K562 (cell line): ENCODE results near the gene SORBS2. TPM values are rescaled to one million over a fixed set of nuclear protein-coding genes. Genes with fewer than 3 reads are reported as not detected.

Experiments used
- ATAC-seq: fragments of 200-7000 bp; cut with Tn5 transposase; 3 replicates; pipeline ENCODE4 v1.9.1; 2020; ENCODE audit warnings: moderate library complexity
- BruUV-seq: library from RNA; stranded (reverse); fragments of 400-500 nt; replicated peaks from 2 replicates; lab custom pipeline; 2021; lab: Mats Ljungman, UMichigan
- CTCF ChIA-PET: fragments of 300-600 bp; formaldehyde crosslinking; extraction: SDS; loops from one replicate; lab custom pipeline; 2021; ENCODE audit warnings: low intra/inter-chr PET ratio; lab: Yijun Ruan, JAX
- POLR2A ChIA-PET: fragments of 300-600, 350-650 bp; sonication (Branson Sonifier 250); formaldehyde crosslinking; extraction: SDS; loops from one replicate; lab custom pipeline; 2021; ENCODE audit warnings: antibody characterized with exemption, inconsistent platforms; lab: Yijun Ruan, JAX
- DNase-seq, 4 experiments: peaks; one replicate each; pipeline versions ENCODE4 v3.0.0 to v3.0.0-alpha.2; 2011 to 2018; ENCODE audit warnings: low spot score in 3 of 4, mixed read lengths in 3 of 4; ENCODE audit errors: extremely low read depth in 1 of 4
- FAIRE-seq: peaks from 2 replicates; lab custom pipeline; 2011; peaks lifted over from hg19 to GRCh38; lab: Jason Lieb, UNC
- H2AFZ ChIP-seq: 2 replicates; pipeline ENCODE4 v1.6.0; 2011; ENCODE audit warnings: low read depth, low read length, control low read depth, inconsistent platforms
- H3K27ac ChIP-seq: fragments of 200-600 bp; 3 replicates; pipeline ENCODE4 v1.8.0; 2011; ENCODE audit warnings: low read depth, mild to moderate bottlenecking, control low read depth, inconsistent platforms, low read length, moderate library complexity, mixed read lengths; ENCODE audit errors: extremely low read depth
- H3K27me3 ChIP-seq, 2 experiments: fragments of 300-600 bp in 1 of 2; 2 replicates in 1 of 2; 3 replicates in 1 of 2; pipeline versions ENCODE4 v1.6.0 to v1.8.0; 2011; ENCODE audit warnings: inconsistent platforms in 2 of 2, low read length in 2 of 2, mild to moderate bottlenecking in 1 of 2, mixed read lengths in 1 of 2, moderate library complexity in 1 of 2; ENCODE audit not compliant: control insufficient read depth in 2 of 2, insufficient read depth in 2 of 2
- H3K36me3 ChIP-seq: fragments of 300-600 bp; 3 replicates; pipeline ENCODE4 v1.8.0; 2011; ENCODE audit warnings: mild to moderate bottlenecking, low read length, inconsistent platforms; ENCODE audit not compliant: control insufficient read depth, insufficient read depth
- H3K4me1 ChIP-seq, 2 experiments: fragments of 200-600 bp in 1 of 2; replicated peaks in 1 of 2; 2 replicates in 1 of 2; 3 replicates in 1 of 2; pipeline versions ENCODE4 v1.5.1 to v1.8.0; 2011; ENCODE audit warnings: inconsistent platforms in 2 of 2, low read length in 2 of 2, mild to moderate bottlenecking in 1 of 2, mixed read lengths in 1 of 2, moderate library complexity in 1 of 2; ENCODE audit not compliant: control insufficient read depth in 2 of 2, insufficient read depth in 2 of 2
- H3K4me2 ChIP-seq: 2 replicates; pipeline ENCODE4 v1.6.1; 2011; ENCODE audit warnings: low read length, control low read depth, inconsistent platforms, mixed read lengths; ENCODE audit not compliant: insufficient read depth
- H3K4me3 ChIP-seq: fragments of 200-600 bp; sonication (generic), shearing (Covaris generic); 2 replicates; pipeline ENCODE4 v1.5.1; 2016; ENCODE audit warnings: control low read depth, inconsistent platforms
- H3K79me2 ChIP-seq: fragments of 200-600 bp; 3 replicates; pipeline ENCODE4 v1.8.0; 2011; ENCODE audit warnings: low read length, inconsistent platforms; ENCODE audit not compliant: control insufficient read depth, insufficient read depth
- H3K9ac ChIP-seq, 2 experiments: 2 replicates each; pipeline versions ENCODE4 v1.6.0 to v1.6.1; 2011; ENCODE audit warnings: low read depth in 2 of 2, low read length in 2 of 2, control low read depth in 1 of 2, inconsistent platforms in 1 of 2, mild to moderate bottlenecking in 1 of 2, mixed read lengths in 1 of 2; ENCODE audit not compliant: insufficient read depth in 1 of 2
- H3K9me1 ChIP-seq: one replicate; pipeline ENCODE4 v1.6.0; 2011; ENCODE audit warnings: inconsistent platforms, mild to moderate bottlenecking, low read length, moderate library complexity; ENCODE audit not compliant: control insufficient read depth, insufficient read depth
- H3K9me3 ChIP-seq: replicated peaks from 2 replicates; pipeline ENCODE4 v1.5.1; 2011; ENCODE audit warnings: low read depth, low read length, inconsistent platforms; ENCODE audit not compliant: control insufficient read depth, insufficient read depth
- H4K20me1 ChIP-seq: replicated peaks from 2 replicates; pipeline ENCODE4 v1.6.1; 2011; ENCODE audit warnings: low read length, inconsistent platforms, mixed read lengths; ENCODE audit not compliant: control insufficient read depth, insufficient read depth
- BCOR ChIP-seq: fragments of 450-650 bp; IDR thresholded peaks from 2 replicates; pipeline ENCODE4 v1.6.1; 2016
- CBX8 ChIP-seq: fragments of 200-600 bp; sonication (generic); IDR thresholded peaks from 2 replicates; pipeline ENCODE4 v1.6.1; 2012; ENCODE audit warnings: borderline replicate concordance, mixed run types, low read depth, mild to moderate bottlenecking, moderate library complexity, mixed read lengths, low read length, control low read depth, inconsistent platforms; ENCODE audit not compliant: poor library complexity, severe bottlenecking; ENCODE audit errors: extremely low read depth
- FOXK2 ChIP-seq, 2 experiments: fragments of 450-650 bp; IDR thresholded peaks in 1 of 2; conservative IDR thresholded peaks in 1 of 2; 2 replicates each; pipeline ENCODE4 v1.6.1; 2016; ENCODE audit warnings: low read depth in 2 of 2, mild to moderate bottlenecking in 1 of 2
- NCOA6 ChIP-seq: fragments of 450-650 bp; IDR thresholded peaks from 2 replicates; pipeline ENCODE4 v1.6.1; 2017; ENCODE audit warnings: mild to moderate bottlenecking
- PHF20 ChIP-seq: fragments of 450-650 bp; IDR thresholded peaks from 2 replicates; pipeline ENCODE4 v1.6.1; 2018; ENCODE audit not compliant: partially characterized antibody
- POU5F1 ChIP-seq: fragments of 150-350 bp; IDR thresholded peaks from 2 replicates; pipeline ENCODE4 v1.6.1; 2014; ENCODE audit warnings: borderline replicate concordance, low read length, low read depth, mild to moderate bottlenecking; ENCODE audit not compliant: partially characterized antibody
- TRIM24 ChIP-seq, 2 experiments: fragments of 450-650 bp; IDR thresholded peaks; 2 replicates each; pipeline ENCODE4 v1.6.1; 2016
- ZNF384 ChIP-seq: IDR thresholded peaks from 2 replicates; pipeline ENCODE4 v1.6.1; 2012; ENCODE audit warnings: low read depth, low read length, improper control_type of control experiment
- ZNF436 ChIP-seq: fragments of 250-450, 450-650 bp; sonication (Bioruptor Pico); formaldehyde crosslinking; IDR thresholded peaks from 2 replicates; pipeline ENCODE4 v1.7.0; 2020; ENCODE audit warnings: mild to moderate bottlenecking
- ZNF76 ChIP-seq: fragments of 250-450 bp; sonication (Bioruptor Pico); IDR thresholded peaks from 2 replicates; pipeline ENCODE4 v1.4.0; 2020; ENCODE audit warnings: mild to moderate bottlenecking, moderate library complexity, borderline replicate concordance
- ZNF766 ChIP-seq: fragments of 200-800 bp; sonication (Bioruptor generic); conservative IDR thresholded peaks from 2 replicates; pipeline ENCODE4 v1.6.1; 2016; ENCODE audit warnings: missing genetic modification characterization, missing compliant biosample characterization
- ZNF830 ChIP-seq: fragments of 250-450 bp; sonication (Bioruptor Pico); IDR thresholded peaks from 2 replicates; pipeline ENCODE4 v1.5.0; 2021; ENCODE audit warnings: mild to moderate bottlenecking
- WGBS: fragments of 100-300 bp; shearing (Covaris generic); methylation state at CpG from one replicate; pipeline ENCODE4 v1.1.6; 2016; ENCODE audit warnings: low coverage, mixed read lengths; ENCODE audit not compliant: insufficient coverage; ENCODE audit errors: missing lambda C conversion rate; 5-methylcytosine and 5-hydroxymethylcytosine counted together
- in situ Hi-C: fragments of 300-500 bp; cut with MboI; formaldehyde crosslinking; loops from 4 replicates; pipeline ENCODE4 v1.15.0; 2018; ENCODE audit warnings: inconsistent platforms, mixed read lengths
- intact Hi-C: fragments of 100-400 bp; cut with micrococcal nuclease; formaldehyde crosslinking; loops from 2 replicates; pipeline ENCODE4 v1.14.2; 2022
- polyA plus RNA-seq, 8 experiments: library from polyadenylated mRNA; depleted of rRNA in 4 of 8; stranded (reverse) in 5 of 8; unstranded in 3 of 8; fragments of >200 nt; fragmentation: Nextera tagmentation in 2 of 8; fragmentation: Illumina TruSeq in 1 of 8; extraction: Ambion mirVana in 2 of 8; extraction: Trizol in 1 of 8; gene quantifications; 2 replicates each; pipeline versions ENCODE4 v1.2.1 to v1.2.3, GENCODE V29; 2011 to 2014; ENCODE audit warnings: inconsistent platforms in 1 of 8, missing spikeins in 1 of 8
- total RNA-seq, 7 experiments: library from RNA; depleted of rRNA in 6 of 7; stranded (reverse); fragments of >200 nt in 6 of 7; fragmentation: Illumina TruSeq in 2 of 7; extraction: Trizol in 2 of 7; gene quantifications; 2 replicates each; pipeline versions ENCODE4 v1.2.1 to v1.2.3, GENCODE V29; 2011 to 2021; ENCODE audit warnings: low replicate concordance in 1 of 7
- TF ChIP-seq, protein P1 (sequence below): fragments of 250-450 bp; sonication (Bioruptor Pico); IDR thresholded peaks from 2 replicates; pipeline ENCODE4 v1.8.0; 2022; ENCODE audit warnings: moderate library complexity, mild to moderate bottlenecking, inconsistent platforms
- TF ChIP-seq, protein P2 (sequence below): fragments of 250-450 bp; sonication (Bioruptor Pico); IDR thresholded peaks from 2 replicates; pipeline ENCODE4 v1.4.0; 2020; ENCODE audit warnings: mild to moderate bottlenecking, moderate library complexity, borderline replicate concordance
- TF ChIP-seq, protein P3 (sequence below): sonication (generic); formaldehyde crosslinking; IDR thresholded peaks from 2 replicates; pipeline ENCODE4 v1.8.1; 2023; ENCODE audit warnings: mild to moderate bottlenecking, missing genetic modification reagents, moderate library complexity

SORBS2 gene
- total and polyA plus RNA-seq, 9 of the 15 experiments (the other 6 are each of a cell fraction or from before 2014, with no cell fraction given): 0.29 TPM; not detected in 8

DNA sequence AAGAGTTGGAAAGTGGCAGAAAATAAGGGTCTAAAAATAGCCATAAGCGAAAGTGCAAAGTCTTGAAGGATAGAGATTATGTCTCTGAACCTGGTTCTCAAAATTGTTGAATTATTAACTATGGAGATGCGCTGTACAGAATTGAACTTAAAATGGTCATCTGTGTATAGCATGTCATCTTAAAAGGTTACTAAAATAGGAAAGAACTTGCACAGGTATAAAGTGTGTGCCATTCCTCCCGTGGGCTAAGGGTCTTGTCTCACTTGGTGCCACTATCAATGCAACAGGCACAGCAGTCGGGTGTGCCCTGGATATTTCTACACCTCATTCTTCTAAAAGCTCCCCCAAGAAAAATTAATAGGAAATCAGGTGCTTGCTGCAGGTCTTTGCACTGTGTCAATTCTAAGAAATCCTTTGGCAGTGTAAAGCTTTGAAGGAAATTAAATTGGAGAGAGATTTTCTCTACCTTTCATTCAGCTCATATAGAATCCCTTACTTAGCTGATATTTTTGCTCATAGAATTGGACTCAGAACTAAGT lies 2.4 kb downstream of the SORBS2 start:
- Histone ChIP-seq H3K9me1 (no peaks in the 10 kb centered on the region), H3K4me2 (no peak overlapping the region), H3K36me3 (no peaks in the 10 kb centered on the region), H3K9me3 (no peaks in the 10 kb centered on the region), H3K4me3 (no peak overlapping the region), H2AFZ (no peak overlapping the region), H3K9ac (no peak overlapping the region), H3K79me2 (no peaks in the 10 kb centered on the region), H3K4me1 (no peaks in the 10 kb centered on the region), H3K27ac (no peak overlapping the region), H4K20me1 (no peaks in the 10 kb centered on the region), H3K27me3 (peaks cover 17 to 30% of the 10 kb centered on the region in 2 experiments; a peak in 3 of 5 replicates)
- TF ChIP-seq, protein P1, sequence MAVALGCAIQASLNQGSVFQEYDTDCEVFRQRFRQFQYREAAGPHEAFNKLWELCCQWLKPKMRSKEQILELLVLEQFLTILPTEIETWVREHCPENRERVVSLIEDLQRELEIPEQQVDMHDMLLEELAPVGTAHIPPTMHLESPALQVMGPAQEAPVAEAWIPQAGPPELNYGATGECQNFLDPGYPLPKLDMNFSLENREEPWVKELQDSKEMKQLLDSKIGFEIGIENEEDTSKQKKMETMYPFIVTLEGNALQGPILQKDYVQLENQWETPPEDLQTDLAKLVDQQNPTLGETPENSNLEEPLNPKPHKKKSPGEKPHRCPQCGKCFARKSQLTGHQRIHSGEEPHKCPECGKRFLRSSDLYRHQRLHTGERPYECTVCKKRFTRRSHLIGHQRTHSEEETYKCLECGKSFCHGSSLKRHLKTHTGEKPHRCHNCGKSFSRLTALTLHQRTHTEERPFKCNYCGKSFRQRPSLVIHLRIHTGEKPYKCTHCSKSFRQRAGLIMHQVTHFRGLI (CRISPR knock-in tag): no peak
- no peak for TF ChIP-seq ZNF76
- no peak for TF ChIP-seq NCOA6
- TF ChIP-seq, protein P2, sequence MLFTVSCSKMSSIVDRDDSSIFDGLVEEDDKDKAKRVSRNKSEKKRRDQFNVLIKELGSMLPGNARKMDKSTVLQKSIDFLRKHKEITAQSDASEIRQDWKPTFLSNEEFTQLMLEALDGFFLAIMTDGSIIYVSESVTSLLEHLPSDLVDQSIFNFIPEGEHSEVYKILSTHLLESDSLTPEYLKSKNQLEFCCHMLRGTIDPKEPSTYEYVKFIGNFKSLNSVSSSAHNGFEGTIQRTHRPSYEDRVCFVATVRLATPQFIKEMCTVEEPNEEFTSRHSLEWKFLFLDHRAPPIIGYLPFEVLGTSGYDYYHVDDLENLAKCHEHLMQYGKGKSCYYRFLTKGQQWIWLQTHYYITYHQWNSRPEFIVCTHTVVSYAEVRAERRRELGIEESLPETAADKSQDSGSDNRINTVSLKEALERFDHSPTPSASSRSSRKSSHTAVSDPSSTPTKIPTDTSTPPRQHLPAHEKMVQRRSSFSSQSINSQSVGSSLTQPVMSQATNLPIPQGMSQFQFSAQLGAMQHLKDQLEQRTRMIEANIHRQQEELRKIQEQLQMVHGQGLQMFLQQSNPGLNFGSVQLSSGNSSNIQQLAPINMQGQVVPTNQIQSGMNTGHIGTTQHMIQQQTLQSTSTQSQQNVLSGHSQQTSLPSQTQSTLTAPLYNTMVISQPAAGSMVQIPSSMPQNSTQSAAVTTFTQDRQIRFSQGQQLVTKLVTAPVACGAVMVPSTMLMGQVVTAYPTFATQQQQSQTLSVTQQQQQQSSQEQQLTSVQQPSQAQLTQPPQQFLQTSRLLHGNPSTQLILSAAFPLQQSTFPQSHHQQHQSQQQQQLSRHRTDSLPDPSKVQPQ (CRISPR knock-in tag): no peak
- TF ChIP-seq ZNF436 (CRISPR knock-in tag): no peak
- no peak for TF ChIP-seq CBX8
- TF ChIP-seq ZNF766 (CRISPR knock-in tag): no peak
- no peak for TF ChIP-seq FOXK2 (conservative IDR thresholded peaks at IDR 0.05 in 1 of 2, IDR thresholded peaks at IDR 0.05 in 1 of 2; ENCODE audit: low read depth in 2 of 2)
- no peak for TF ChIP-seq BCOR
- TF ChIP-seq ZNF830 (CRISPR knock-in tag): no peak
- TF ChIP-seq, protein P3, sequence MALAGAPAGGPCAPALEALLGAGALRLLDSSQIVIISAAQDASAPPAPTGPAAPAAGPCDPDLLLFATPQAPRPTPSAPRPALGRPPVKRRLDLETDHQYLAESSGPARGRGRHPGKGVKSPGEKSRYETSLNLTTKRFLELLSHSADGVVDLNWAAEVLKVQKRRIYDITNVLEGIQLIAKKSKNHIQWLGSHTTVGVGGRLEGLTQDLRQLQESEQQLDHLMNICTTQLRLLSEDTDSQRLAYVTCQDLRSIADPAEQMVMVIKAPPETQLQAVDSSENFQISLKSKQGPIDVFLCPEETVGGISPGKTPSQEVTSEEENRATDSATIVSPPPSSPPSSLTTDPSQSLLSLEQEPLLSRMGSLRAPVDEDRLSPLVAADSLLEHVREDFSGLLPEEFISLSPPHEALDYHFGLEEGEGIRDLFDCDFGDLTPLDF (CRISPR knock-in tag): no peak
- TF ChIP-seq PHF20: no peak
- TF ChIP-seq POU5F1: no peak
- no peak for TF ChIP-seq TRIM24 (IDR thresholded peaks at IDR 0.05)
- no peak for TF ChIP-seq ZNF384
- FAIRE-seq (no peak), DNase-seq (no peak), ATAC-seq (no peak)
- POLR2A ChIA-PET: no interaction called here
- CTCF ChIA-PET: no interaction called here
- intact Hi-C loops: no loop called here
- in situ Hi-C loops: no loop called here
- BruUV-seq: no TSS peak
- WGBS: 0% methylated on average over 4 of the region's 4 CpGs
